Skeletal muscle cell (primary cell): ENCODE results near the gene MBD3L4.

Experiments
- DNase-seq: peaks from one replicate; pipeline ENCODE4 v3.0.0-alpha.2; 2010; ENCODE audit warnings: low read depth
- H3K4me3 ChIP-seq: 2 replicates; pipeline ENCODE4 v1.5.1; 2011; ENCODE audit warnings: low read depth, mild to moderate bottlenecking, control low read depth, low read length, moderate library complexity

The MBD3L4 gene

DNA sequence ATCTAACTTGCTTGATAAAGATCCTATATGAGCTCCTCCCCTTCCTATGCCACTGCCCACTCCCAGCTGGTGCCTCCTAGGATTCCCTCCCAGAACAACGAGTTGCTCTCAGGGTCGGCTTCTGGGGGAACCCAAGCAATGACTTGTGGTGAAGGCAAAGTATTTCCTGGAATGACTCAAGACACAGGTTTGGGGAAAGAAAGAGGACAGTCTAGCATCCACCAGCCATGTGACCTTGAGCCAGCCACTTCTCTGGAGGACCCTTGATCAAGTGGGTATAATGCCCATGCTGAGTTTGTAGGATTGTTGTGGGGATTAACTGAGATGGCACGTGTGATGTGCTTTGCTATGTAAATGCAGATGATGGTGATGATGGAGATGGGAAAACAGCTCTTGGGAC is 51.7 kb downstream of the MBD3L4 start:
- no peak overlapping the region for H3K4me3 ChIP-seq
- no peak for DNase-seq

DNA sequence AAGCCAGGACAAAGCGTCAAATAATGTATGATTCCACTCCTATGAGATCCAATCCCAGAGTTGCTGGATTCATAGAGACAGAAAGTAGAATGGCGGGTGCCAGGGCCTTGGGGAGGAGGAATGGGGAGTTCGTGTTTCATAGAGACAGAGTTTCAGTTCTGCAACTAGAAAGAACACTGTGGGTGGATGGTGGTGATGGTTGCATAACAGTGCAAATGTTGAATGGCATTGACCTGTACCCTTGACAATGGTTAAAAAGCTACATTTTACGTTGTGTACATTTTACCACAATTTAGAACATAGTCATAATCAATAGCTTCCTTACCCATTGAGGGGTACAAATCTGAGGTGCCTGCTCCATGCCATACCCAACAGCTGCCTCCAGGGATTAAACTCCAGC is 52.1 kb downstream of the MBD3L4 start:
- H3K4me3 ChIP-seq: no peak overlapping the region
- DNase-seq: no peak
